Ishikawa (cell line): ENCODE results near the gene DPH7.

ENCODE experiments used
- CEBPB ChIP-seq: IDR thresholded peaks from 2 replicates; pipeline ENCODE4 v1.6.1; 2012
- CREB1 ChIP-seq: IDR thresholded peaks from 2 replicates; pipeline ENCODE4 v1.6.1; 2012; ENCODE audit warnings: low read depth
- EGR1 ChIP-seq: IDR thresholded peaks from 2 replicates; pipeline ENCODE4 v1.6.1; 2012
- EP300 ChIP-seq: IDR thresholded peaks from 2 replicates; pipeline ENCODE4 v1.6.1; 2012; ENCODE audit warnings: borderline replicate concordance
- FOXM1 ChIP-seq: IDR thresholded peaks from 2 replicates; pipeline ENCODE4 v1.6.1; 2012; ENCODE audit warnings: low read depth, borderline replicate concordance
- NFIC ChIP-seq: IDR thresholded peaks from 2 replicates; pipeline ENCODE4 v1.6.1; 2012
- RAD21 ChIP-seq: IDR thresholded peaks from 2 replicates; pipeline ENCODE4 v1.6.1; 2012; ENCODE audit warnings: low read depth
- TAF1 ChIP-seq: IDR thresholded peaks from 2 replicates; pipeline ENCODE4 v1.6.1; 2012; ENCODE audit warnings: low read depth, mild to moderate bottlenecking
- TCF12 ChIP-seq: IDR thresholded peaks from 2 replicates; pipeline ENCODE4 v1.6.1; 2012; ENCODE audit warnings: low read depth
- TEAD4 ChIP-seq: IDR thresholded peaks from 2 replicates; pipeline ENCODE4 v1.6.1; 2012
- YY1 ChIP-seq: IDR thresholded peaks from 2 replicates; pipeline ENCODE4 v1.6.1; 2012; ENCODE audit warnings: low read depth
- ZBTB7A ChIP-seq: IDR thresholded peaks from 2 replicates; pipeline ENCODE4 v1.6.1; 2012; ENCODE audit warnings: low read depth
- TF ChIP-seq, protein P1 (sequence below): IDR thresholded peaks from 2 replicates; pipeline ENCODE4 v1.6.1; 2012
- TF ChIP-seq, protein P2 (sequence below): IDR thresholded peaks from 2 replicates; pipeline ENCODE4 v1.6.1; 2012; ENCODE audit warnings: low read depth, mild to moderate bottlenecking
- TF ChIP-seq, protein P3 (sequence below): IDR thresholded peaks from 2 replicates; pipeline ENCODE4 v1.6.1; 2012

DPH7 gene

DNA sequence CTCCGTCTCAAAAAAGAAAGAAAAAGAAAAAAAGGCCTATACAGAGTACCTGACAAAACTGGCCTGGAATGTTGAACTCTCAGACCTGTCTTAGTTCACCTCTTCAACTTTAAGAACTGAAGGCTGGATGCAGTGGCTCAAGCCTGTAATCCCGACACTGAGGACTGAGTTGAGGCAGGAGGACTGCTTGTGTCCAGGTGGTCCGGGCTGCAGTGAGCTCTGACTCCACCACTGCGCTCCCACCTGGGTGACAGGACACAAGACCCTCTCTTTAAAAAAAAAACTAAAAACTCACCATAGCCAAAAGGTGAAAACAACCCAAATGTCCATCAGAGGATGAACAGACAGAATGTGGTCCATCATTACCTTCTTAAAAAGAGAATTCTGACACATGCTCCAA, 20.6 kb downstream of the DPH7 start:
- TF ChIP-seq TEAD4 (no peak), FOXM1 (no peak), YY1 (no peak), RAD21 (no peak), NFIC (no peak), CREB1 (no peak), TCF12 (no peak), EGR1 (no peak), ZBTB7A (no peak)
- TF ChIP-seq, protein P1, sequence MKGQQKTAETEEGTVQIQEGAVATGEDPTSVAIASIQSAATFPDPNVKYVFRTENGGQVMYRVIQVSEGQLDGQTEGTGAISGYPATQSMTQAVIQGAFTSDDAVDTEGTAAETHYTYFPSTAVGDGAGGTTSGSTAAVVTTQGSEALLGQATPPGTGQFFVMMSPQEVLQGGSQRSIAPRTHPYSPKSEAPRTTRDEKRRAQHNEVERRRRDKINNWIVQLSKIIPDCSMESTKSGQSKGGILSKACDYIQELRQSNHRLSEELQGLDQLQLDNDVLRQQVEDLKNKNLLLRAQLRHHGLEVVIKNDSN: no peak
- TF ChIP-seq, protein P2, sequence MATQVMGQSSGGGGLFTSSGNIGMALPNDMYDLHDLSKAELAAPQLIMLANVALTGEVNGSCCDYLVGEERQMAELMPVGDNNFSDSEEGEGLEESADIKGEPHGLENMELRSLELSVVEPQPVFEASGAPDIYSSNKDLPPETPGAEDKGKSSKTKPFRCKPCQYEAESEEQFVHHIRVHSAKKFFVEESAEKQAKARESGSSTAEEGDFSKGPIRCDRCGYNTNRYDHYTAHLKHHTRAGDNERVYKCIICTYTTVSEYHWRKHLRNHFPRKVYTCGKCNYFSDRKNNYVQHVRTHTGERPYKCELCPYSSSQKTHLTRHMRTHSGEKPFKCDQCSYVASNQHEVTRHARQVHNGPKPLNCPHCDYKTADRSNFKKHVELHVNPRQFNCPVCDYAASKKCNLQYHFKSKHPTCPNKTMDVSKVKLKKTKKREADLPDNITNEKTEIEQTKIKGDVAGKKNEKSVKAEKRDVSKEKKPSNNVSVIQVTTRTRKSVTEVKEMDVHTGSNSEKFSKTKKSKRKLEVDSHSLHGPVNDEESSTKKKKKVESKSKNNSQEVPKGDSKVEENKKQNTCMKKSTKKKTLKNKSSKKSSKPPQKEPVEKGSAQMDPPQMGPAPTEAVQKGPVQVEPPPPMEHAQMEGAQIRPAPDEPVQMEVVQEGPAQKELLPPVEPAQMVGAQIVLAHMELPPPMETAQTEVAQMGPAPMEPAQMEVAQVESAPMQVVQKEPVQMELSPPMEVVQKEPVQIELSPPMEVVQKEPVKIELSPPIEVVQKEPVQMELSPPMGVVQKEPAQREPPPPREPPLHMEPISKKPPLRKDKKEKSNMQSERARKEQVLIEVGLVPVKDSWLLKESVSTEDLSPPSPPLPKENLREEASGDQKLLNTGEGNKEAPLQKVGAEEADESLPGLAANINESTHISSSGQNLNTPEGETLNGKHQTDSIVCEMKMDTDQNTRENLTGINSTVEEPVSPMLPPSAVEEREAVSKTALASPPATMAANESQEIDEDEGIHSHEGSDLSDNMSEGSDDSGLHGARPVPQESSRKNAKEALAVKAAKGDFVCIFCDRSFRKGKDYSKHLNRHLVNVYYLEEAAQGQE: no peak
- TF ChIP-seq, protein P3, sequence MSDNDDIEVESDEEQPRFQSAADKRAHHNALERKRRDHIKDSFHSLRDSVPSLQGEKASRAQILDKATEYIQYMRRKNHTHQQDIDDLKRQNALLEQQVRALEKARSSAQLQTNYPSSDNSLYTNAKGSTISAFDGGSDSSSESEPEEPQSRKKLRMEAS: no peak

DNA sequence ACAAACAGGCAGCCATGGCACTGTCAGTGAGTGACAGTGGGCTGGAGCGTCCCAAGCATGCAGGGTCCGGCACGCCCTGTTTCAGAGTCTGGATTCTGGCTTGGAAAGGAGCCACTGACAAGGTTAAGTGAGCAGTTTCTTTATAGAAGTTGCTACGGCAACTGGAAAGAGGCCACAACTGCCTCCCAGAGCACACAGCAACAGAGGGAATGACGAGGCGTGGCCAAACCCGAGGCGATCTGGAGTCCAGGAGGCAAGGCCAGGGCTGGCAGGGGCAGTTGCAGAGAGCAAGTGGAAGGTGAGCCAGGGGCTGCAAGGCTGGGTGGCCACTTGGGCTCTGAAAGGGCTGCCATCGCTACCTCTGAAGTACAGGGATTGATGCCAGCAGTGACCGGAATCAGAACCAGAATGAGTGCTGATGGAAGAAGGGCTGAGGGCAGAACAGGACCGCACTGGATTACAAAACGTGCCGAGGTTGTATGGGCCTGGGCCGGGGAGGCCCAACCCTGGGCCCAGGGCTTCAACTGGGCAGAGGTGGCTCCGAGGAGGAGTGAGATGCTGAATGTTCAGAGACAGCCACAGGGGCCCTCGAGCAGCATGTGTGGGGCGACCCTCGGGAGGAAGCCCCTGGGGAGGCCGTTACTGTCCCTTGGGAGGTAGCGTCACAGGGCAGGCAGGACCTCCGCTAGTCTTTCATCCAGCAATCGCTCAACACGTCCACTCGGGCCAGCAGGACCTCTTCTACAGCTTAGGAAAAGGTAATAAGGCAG, 22.5 kb downstream of the DPH7 start:
- TF ChIP-seq RAD21: no peak
- no peak for TF ChIP-seq CREB1
- TF ChIP-seq YY1: no peak
- TF ChIP-seq FOXM1: no peak
- TF ChIP-seq NFIC: no peak
- no peak for TF ChIP-seq EGR1
- TF ChIP-seq, protein P2: no peak
- TF ChIP-seq, protein P3: no peak
- TF ChIP-seq EP300: no peak
- TF ChIP-seq TCF12: no peak
- no peak for TF ChIP-seq ZBTB7A
- no peak for TF ChIP-seq CEBPB
- no peak for TF ChIP-seq TAF1

DNA sequence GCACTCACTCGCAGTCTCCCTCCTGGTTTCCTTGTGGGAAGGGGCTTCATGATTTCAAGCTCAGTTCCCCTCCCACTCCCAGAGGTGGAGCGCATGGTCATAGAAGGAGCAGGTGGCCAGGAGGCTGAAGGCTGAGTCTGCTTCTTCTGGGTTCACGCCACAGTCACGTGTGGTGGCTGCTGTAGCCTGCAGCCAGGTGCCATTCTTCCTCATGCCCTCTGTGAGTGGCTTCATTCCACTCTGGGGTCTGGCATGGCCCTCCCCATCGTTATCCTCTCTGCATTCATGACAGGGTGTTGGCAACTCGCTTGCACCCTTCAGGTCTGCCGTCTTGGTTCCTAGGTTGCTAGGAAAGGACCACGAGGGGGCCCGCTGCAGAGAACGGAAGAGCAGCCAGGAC, 23.5 kb downstream of the DPH7 start:
- TF ChIP-seq ZBTB7A (no peak), NFIC (no peak), FOXM1 (no peak), CREB1 (no peak), TCF12 (no peak), EGR1 (no peak)
- TF ChIP-seq, protein P2: no peak
- TF ChIP-seq, protein P1: no peak
- TF ChIP-seq, protein P3: no peak

DNA sequence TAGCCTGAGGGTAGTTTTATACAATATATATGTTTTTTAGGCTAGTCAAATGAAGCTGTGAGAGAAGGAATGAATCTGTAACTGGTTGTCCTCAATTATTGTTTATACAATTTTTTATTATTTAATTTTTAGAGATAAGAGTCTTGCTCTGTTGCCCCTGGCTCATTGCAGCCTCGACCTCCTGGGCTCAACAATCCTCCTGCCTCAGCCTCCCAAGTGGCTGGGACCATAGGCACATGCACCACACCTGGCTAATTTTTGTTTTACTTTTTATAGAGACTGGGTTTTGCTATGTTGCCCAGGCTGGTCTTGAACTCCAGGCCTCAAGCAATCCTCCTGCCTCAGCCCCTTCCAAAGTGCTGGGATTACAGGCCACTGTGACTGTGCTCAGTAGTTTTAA, 24.4 kb downstream of the DPH7 start:
- TF ChIP-seq, protein P2: no peak
- TF ChIP-seq TAF1 (no peak), FOXM1 (no peak), CEBPB (no peak), EP300 (no peak), TCF12 (no peak), RAD21 (no peak), CREB1 (no peak), TEAD4 (no peak), ZBTB7A (no peak), EGR1 (no peak)
- TF ChIP-seq, protein P1: no peak
- TF ChIP-seq, protein P3: no peak
